ENCODE measurements around the gene CSF3. TPM values are rescaled to one million over a fixed set of nuclear protein-coding genes. Genes with fewer than 3 reads are reported as not detected.

CSF3 gene
- total and polyA plus RNA-seq, 4 donors, result not detected

DNA sequence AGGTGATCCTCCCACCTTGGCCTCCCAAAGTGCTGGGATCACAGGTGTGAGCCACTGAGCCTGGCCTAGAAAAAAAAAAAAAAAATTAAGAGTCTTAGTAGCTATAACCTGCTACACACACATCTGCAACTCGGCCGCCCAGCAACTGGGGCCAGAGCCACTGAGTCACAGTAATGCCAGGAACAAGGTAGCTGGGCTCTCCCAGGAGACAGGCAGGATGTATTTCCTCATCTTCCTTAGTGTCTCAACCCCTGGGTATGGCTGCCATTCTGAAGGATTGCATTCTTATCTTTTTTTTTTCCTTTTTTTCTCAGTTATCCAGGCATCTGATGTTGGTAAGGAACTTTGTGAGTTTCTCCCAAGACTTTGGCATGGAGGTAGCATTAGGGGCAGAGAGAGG, 41.7 kb upstream of the CSF3 start:
- WGBS, result 93% methylated on average over 2 of the region's 2 CpGs
- TF ChIP-seq NR2F2 (IDR thresholded peaks at IDR 0.05) (no peak), EGR1 (IDR thresholded peaks at IDR 0.05; ENCODE audit: low read depth in 2 of 2) (no peak), YY1 (IDR thresholded peaks at IDR 0.05) (no peak), SP1 (IDR thresholded peaks at IDR 0.05) (no peak), RAD21 (IDR thresholded peaks at IDR 0.05) (no peak), TAF1 (conservative IDR thresholded peaks at IDR 0.05) (no peak), FOXA1 (IDR thresholded peaks at IDR 0.05) (no peak), RXRA (IDR thresholded peaks at IDR 0.05) (no peak), GABPA (IDR thresholded peaks at IDR 0.05 in 1 of 2, conservative IDR thresholded peaks at IDR 0.05 in 1 of 2) (no peak)
- TF ChIP-seq, protein P1, sequence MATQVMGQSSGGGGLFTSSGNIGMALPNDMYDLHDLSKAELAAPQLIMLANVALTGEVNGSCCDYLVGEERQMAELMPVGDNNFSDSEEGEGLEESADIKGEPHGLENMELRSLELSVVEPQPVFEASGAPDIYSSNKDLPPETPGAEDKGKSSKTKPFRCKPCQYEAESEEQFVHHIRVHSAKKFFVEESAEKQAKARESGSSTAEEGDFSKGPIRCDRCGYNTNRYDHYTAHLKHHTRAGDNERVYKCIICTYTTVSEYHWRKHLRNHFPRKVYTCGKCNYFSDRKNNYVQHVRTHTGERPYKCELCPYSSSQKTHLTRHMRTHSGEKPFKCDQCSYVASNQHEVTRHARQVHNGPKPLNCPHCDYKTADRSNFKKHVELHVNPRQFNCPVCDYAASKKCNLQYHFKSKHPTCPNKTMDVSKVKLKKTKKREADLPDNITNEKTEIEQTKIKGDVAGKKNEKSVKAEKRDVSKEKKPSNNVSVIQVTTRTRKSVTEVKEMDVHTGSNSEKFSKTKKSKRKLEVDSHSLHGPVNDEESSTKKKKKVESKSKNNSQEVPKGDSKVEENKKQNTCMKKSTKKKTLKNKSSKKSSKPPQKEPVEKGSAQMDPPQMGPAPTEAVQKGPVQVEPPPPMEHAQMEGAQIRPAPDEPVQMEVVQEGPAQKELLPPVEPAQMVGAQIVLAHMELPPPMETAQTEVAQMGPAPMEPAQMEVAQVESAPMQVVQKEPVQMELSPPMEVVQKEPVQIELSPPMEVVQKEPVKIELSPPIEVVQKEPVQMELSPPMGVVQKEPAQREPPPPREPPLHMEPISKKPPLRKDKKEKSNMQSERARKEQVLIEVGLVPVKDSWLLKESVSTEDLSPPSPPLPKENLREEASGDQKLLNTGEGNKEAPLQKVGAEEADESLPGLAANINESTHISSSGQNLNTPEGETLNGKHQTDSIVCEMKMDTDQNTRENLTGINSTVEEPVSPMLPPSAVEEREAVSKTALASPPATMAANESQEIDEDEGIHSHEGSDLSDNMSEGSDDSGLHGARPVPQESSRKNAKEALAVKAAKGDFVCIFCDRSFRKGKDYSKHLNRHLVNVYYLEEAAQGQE (IDR thresholded peaks at IDR 0.05), result no peak
- H3K9ac ChIP-seq (ENCODE audit: low read depth in 1 of 2, low read length in 2 of 2), result no peak overlapping the region
- no peaks in the 10 kb centered on the region for H3K27me3 ChIP-seq (ENCODE audit: control insufficient read depth in 4 of 4, insufficient read depth in 4 of 4, low read length in 3 of 4)
- DNase-seq (ENCODE audit: low spot score), result no peak
- no peak overlapping the region for H3K27ac ChIP-seq (ENCODE audit: low read depth in 1 of 2, low read length in 2 of 2)
- no peaks in the 10 kb centered on the region for H3K36me3 ChIP-seq (ENCODE audit: control insufficient read depth in 4 of 4, insufficient read depth in 3 of 4, low read depth in 1 of 4, low read length in 3 of 4)
- no peaks in the 10 kb centered on the region for H3K4me1 ChIP-seq (ENCODE audit: control insufficient read depth in 4 of 4, insufficient read depth in 4 of 4, low read length in 3 of 4)
- H3K4me3 ChIP-seq (ENCODE audit: low read depth in 1 of 3, low read length in 3 of 3), result no peak overlapping the region
- H3K9me3 ChIP-seq (ENCODE audit: control insufficient read depth in 4 of 4, low read length in 3 of 4), result no peaks in the 10 kb centered on the region

DNA sequence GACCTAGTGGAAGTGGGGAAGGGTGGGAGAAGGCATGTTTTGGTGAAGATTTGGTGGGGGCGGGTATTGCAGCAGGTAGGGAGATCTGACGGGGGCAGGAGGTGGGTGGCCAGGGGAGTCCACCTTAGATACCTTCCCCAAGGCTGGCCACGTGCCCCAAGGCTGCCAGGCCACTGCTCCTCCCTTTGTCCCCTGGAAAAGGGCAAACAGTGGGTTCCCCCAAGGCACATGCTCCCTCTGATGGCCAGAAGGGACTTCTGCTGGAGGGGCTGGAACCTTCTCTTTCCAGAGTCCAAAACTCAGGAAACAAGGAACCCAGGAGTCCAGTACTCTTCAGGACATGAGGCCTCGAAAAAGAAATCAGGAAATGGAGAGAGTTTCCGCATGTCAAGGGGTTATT, 40.8 kb upstream of the CSF3 start:
- Histone ChIP-seq H3K27ac (ENCODE audit: low read depth in 1 of 2, low read length in 2 of 2) (no peak overlapping the region), H3K9me3 (ENCODE audit: control insufficient read depth in 4 of 4, low read length in 3 of 4) (no peaks in the 10 kb centered on the region), H3K4me1 (ENCODE audit: control insufficient read depth in 4 of 4, insufficient read depth in 4 of 4, low read length in 3 of 4) (peaks cover 0 to under 1% (median 0%) of the 10 kb centered on the region in 4 donors), H3K27me3 (ENCODE audit: control insufficient read depth in 4 of 4, insufficient read depth in 4 of 4, low read length in 3 of 4) (no peaks in the 10 kb centered on the region), H3K4me3 (ENCODE audit: low read depth in 1 of 3, low read length in 3 of 3) (no peak overlapping the region), H3K36me3 (ENCODE audit: control insufficient read depth in 4 of 4, insufficient read depth in 3 of 4, low read depth in 1 of 4, low read length in 3 of 4) (no peaks in the 10 kb centered on the region), H3K9ac (ENCODE audit: low read depth in 1 of 2, low read length in 2 of 2) (no peak overlapping the region)
- 78% methylated on average over 5 of the region's 5 CpGs for WGBS
- no peak for DNase-seq (ENCODE audit: low spot score)
- TF ChIP-seq HNF4A (conservative IDR thresholded peaks at IDR 0.05) (no peak), RAD21 (IDR thresholded peaks at IDR 0.05) (no peak), EGR1 (IDR thresholded peaks at IDR 0.05; ENCODE audit: low read depth in 2 of 2) (no peak), FOXA2 (IDR thresholded peaks at IDR 0.05) (no peak), NR2F2 (IDR thresholded peaks at IDR 0.05) (no peak), FOXA1 (IDR thresholded peaks at IDR 0.05) (no peak), RXRA (IDR thresholded peaks at IDR 0.05) (no peak), HNF4G (IDR thresholded peaks at IDR 0.05) (no peak), JUND (IDR thresholded peaks at IDR 0.05) (no peak), YY1 (IDR thresholded peaks at IDR 0.05) (no peak), SP1 (IDR thresholded peaks at IDR 0.05) (no peak), TAF1 (conservative IDR thresholded peaks at IDR 0.05) (no peak), GABPA (IDR thresholded peaks at IDR 0.05 in 1 of 2, conservative IDR thresholded peaks at IDR 0.05 in 1 of 2) (no peak)
- TF ChIP-seq, protein P2, sequence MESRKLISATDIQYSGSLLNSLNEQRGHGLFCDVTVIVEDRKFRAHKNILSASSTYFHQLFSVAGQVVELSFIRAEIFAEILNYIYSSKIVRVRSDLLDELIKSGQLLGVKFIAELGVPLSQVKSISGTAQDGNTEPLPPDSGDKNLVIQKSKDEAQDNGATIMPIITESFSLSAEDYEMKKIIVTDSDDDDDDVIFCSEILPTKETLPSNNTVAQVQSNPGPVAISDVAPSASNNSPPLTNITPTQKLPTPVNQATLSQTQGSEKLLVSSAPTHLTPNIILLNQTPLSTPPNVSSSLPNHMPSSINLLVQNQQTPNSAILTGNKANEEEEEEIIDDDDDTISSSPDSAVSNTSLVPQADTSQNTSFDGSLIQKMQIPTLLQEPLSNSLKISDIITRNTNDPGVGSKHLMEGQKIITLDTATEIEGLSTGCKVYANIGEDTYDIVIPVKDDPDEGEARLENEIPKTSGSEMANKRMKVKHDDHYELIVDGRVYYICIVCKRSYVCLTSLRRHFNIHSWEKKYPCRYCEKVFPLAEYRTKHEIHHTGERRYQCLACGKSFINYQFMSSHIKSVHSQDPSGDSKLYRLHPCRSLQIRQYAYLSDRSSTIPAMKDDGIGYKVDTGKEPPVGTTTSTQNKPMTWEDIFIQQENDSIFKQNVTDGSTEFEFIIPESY (IDR thresholded peaks at IDR 0.05), result no peak
- TF ChIP-seq, protein P3, sequence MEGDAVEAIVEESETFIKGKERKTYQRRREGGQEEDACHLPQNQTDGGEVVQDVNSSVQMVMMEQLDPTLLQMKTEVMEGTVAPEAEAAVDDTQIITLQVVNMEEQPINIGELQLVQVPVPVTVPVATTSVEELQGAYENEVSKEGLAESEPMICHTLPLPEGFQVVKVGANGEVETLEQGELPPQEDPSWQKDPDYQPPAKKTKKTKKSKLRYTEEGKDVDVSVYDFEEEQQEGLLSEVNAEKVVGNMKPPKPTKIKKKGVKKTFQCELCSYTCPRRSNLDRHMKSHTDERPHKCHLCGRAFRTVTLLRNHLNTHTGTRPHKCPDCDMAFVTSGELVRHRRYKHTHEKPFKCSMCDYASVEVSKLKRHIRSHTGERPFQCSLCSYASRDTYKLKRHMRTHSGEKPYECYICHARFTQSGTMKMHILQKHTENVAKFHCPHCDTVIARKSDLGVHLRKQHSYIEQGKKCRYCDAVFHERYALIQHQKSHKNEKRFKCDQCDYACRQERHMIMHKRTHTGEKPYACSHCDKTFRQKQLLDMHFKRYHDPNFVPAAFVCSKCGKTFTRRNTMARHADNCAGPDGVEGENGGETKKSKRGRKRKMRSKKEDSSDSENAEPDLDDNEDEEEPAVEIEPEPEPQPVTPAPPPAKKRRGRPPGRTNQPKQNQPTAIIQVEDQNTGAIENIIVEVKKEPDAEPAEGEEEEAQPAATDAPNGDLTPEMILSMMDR (IDR thresholded peaks at IDR 0.05; ENCODE audit: low read depth, low read length, missing input control), result no peak
- TF ChIP-seq, protein P4, sequence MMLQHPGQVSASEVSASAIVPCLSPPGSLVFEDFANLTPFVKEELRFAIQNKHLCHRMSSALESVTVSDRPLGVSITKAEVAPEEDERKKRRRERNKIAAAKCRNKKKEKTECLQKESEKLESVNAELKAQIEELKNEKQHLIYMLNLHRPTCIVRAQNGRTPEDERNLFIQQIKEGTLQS (IDR thresholded peaks at IDR 0.05), result no peak
- TF ChIP-seq, protein P5, sequence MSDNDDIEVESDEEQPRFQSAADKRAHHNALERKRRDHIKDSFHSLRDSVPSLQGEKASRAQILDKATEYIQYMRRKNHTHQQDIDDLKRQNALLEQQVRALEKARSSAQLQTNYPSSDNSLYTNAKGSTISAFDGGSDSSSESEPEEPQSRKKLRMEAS (IDR thresholded peaks at IDR 0.05), result no peak
- TF ChIP-seq, protein P1 (IDR thresholded peaks at IDR 0.05), result no peak

Measured in liver (tissue), 9 donors.